NB4 (cell line): ENCODE data around the gene GABRB3.

ENCODE experiments used
- CTCF ChIP-seq: IDR thresholded peaks from one replicate; pipeline ENCODE4 v1.5.1; 2012; ENCODE audit warnings: low read depth, low read length
- POLR2A ChIP-seq: IDR thresholded peaks from 2 replicates; pipeline ENCODE4 v1.6.1; 2011; ENCODE audit warnings: mild to moderate bottlenecking; ENCODE audit not compliant: insufficient read length; ENCODE audit errors: extremely low read depth

GRCh38 chr15:26739791-26740190 is 33.1 kb downstream of the GABRB3 start:
- TF ChIP-seq CTCF (no peak), POLR2A (no peak)
